ENCODE results near the gene COL18A1. TPM values are rescaled to one million over a fixed set of nuclear protein-coding genes. Genes with fewer than 3 reads are reported as not detected.

The COL18A1 gene
- total RNA-seq, 1 experiment from 2014 or later = 77.0 TPM

- Histone ChIP-seq H3K4me3 (ENCODE audit: low read length) (no peak overlapping the region), H3K9me2 (replicated peaks; ENCODE audit: low read length) (no peaks in the 10 kb centered on the region), H4K20me1 (ENCODE audit: low read length) (no peaks in the 10 kb centered on the region), H3K36me3 (ENCODE audit: low read depth, low read length) (peaks cover 15% of the 10 kb centered on the region), H3K4me2 (ENCODE audit: low read length) (no peak overlapping the region), H3K27ac (ENCODE audit: low read length) (no peak overlapping the region), H3K9me3 (ENCODE audit: low read length) (no peaks in the 10 kb centered on the region), H2AFZ (ENCODE audit: low read length) (no peak overlapping the region), H3K9ac (ENCODE audit: low read length) (no peak overlapping the region), H3K4me1 (ENCODE audit: insufficient read depth, low read length) (no peaks in the 10 kb centered on the region), H3K27me3 (ENCODE audit: low read length) (no peaks in the 10 kb centered on the region), H3K79me2 (ENCODE audit: low read length) (peaks cover 35% of the 10 kb centered on the region), H3F3A (ENCODE audit: low read length, unreplicated experiment) (no peaks in the 10 kb centered on the region)
- ATAC-seq = no peak
- intact Hi-C loops (cut with micrococcal nuclease) = no loop called here
- ChIA-PET POLR2A (ENCODE audit: unreplicated experiment) (no interaction called here), CTCF (no interaction called here)
- DNase-seq = no peak
- TF ChIP-seq EZH2phosphoT487 (IDR thresholded peaks at IDR 0.05; ENCODE audit: borderline replicate concordance, low read length) (no peak), CTCF (conservative IDR thresholded peaks at IDR 0.05; ENCODE audit: low read depth, low read length) (no peak), EZH2 (IDR thresholded peaks at IDR 0.05; ENCODE audit: low read length, unreplicated experiment) (no peak)
- BruUV-seq (replicated peaks) = no TSS peak
Measured at GRCh38 chr21:45534636-45535331, 129.8 kb downstream of the COL18A1 start.

DNA sequence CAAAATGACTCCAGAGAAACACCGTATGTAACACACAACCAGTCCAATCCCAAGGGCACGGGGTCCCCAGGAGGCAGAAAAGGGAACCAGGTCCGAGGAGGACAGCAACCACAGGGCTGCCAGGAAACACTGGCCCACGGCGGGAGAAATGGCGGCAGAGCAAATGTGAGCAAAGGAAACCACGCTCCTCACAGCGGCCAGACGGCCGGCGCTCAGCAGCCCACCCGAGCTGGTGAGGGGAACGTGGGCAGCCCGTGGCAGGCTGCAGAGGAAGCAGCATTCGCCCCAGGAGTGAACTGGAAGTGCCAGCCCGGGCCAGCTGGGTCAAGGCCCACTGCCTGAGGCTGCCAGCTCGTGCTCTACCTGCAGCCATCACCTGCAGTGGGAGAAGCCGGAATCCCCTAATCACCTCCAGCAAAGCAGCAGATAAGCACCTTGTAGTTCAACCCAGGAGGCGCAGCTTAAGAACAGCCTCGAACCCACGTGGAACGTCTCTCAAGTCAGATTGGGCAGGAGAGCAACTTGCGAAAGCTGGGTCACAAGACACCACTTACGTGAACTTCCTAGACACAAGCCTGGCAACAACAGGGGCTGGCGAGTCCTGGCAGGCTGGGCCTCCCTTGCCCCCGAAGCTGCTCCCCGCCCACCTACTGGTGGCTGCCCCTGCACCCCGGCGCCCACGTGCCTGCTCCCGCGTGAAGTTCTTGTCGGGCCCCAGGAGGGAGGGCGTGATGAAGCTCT lies 130.5 kb downstream of the COL18A1 start:
- intact Hi-C loops (cut with micrococcal nuclease) = no loop called here

More for the DNA sequence above, 130.5 kb downstream of the COL18A1 start:
- TF ChIP-seq EZH2 (IDR thresholded peaks at IDR 0.05; ENCODE audit: low read length, unreplicated experiment) (no peak), EZH2phosphoT487 (IDR thresholded peaks at IDR 0.05; ENCODE audit: borderline replicate concordance, low read length) (no peak), CTCF (conservative IDR thresholded peaks at IDR 0.05; ENCODE audit: low read depth, low read length) (no peak)
- peaks cover 42% of the 10 kb centered on the region for H3K79me2 ChIP-seq (ENCODE audit: low read length)
- H3K9me2 ChIP-seq (replicated peaks; ENCODE audit: low read length) = no peaks in the 10 kb centered on the region
- H3F3A ChIP-seq (ENCODE audit: low read length, unreplicated experiment) = no peaks in the 10 kb centered on the region
- 0 out of 2 replicates have a peak, but pooled peaks cover 3% of the 10 kb centered on the region for H4K20me1 ChIP-seq (ENCODE audit: low read length)
- H3K27me3 ChIP-seq (ENCODE audit: low read length) = no peaks in the 10 kb centered on the region
- no peaks in the 10 kb centered on the region for H3K9me3 ChIP-seq (ENCODE audit: low read length)
- H3K27ac ChIP-seq (ENCODE audit: low read length) = no peak overlapping the region
- no peak overlapping the region for H2AFZ ChIP-seq (ENCODE audit: low read length)
- no peak for DNase-seq
- CTCF ChIA-PET = no interaction called here
- H3K36me3 ChIP-seq (ENCODE audit: low read depth, low read length) = peaks cover 8% of the 10 kb centered on the region
- no peak overlapping the region for H3K9ac ChIP-seq (ENCODE audit: low read length)
- POLR2A ChIA-PET (ENCODE audit: unreplicated experiment) = no interaction called here
- H3K4me1 ChIP-seq (ENCODE audit: insufficient read depth, low read length) = peaks cover 3% of the 10 kb centered on the region; the same call in 1 of the 2 replicates
- BruUV-seq (replicated peaks) = no TSS peak
- no peak overlapping the region for H3K4me2 ChIP-seq (ENCODE audit: low read length)
- H3K4me3 ChIP-seq (ENCODE audit: low read length) = no peak overlapping the region
- no peak for ATAC-seq
